Body of pancreas (tissue), 4 donors: ENCODE data around the gene ST6GALNAC6. TPM values are rescaled to one million over a fixed set of nuclear protein-coding genes. Genes with fewer than 3 reads are reported as not detected.

Experiments used
- ATAC-seq: fragments of 150-250 bp; one replicate; pipeline ENCODE4 v1.9.1; 2016
- DNase-seq, 4 donors: peaks; one replicate each; pipeline ENCODE4 v3.0.0-alpha.2; 2019
- H3K27ac ChIP-seq, 4 donors: fragments of 200-600 bp; sonication (generic); 1 replicate in 3 of 4; 2 replicates in 1 of 4; pipeline versions ENCODE4 v1.5.1 to v1.6.1; 2016 to 2019; ENCODE audit warnings: mild to moderate bottlenecking in 1 of 4, mixed read lengths in 1 of 4, moderate library complexity in 1 of 4
- H3K27me3 ChIP-seq, 2 donors: fragments of 200-600 bp; sonication (generic); one replicate each; pipeline ENCODE4 v1.6.0; 2016; ENCODE audit warnings: mild to moderate bottlenecking in 1 of 2
- H3K36me3 ChIP-seq, 2 donors: fragments of 200-600 bp; sonication (generic); replicated peaks in 1 of 2; 2 replicates each; pipeline ENCODE4 v1.5.1; 2016; ENCODE audit warnings: low read depth in 2 of 2; ENCODE audit not compliant: insufficient read depth in 1 of 2
- H3K4me1 ChIP-seq: fragments of 200-600 bp; sonication (generic); one replicate; pipeline ENCODE4 v1.6.0; 2016
- H3K4me3 ChIP-seq, 2 donors: fragments of 200-600 bp; sonication (generic); 1 replicate in 1 of 2; 2 replicates in 1 of 2; pipeline ENCODE4 v1.5.1; 2016 to 2019
- H3K9me3 ChIP-seq, 3 donors: fragments of 200-600 bp; sonication (generic); 1 replicate in 2 of 3; 2 replicates in 1 of 3; pipeline ENCODE4 v1.5.1; 2016
- CTCF ChIP-seq, 7 experiments: fragments of 450-650 bp in 4 of 7; fragments of 200-600 bp in 3 of 7; sonication (generic) in 3 of 7; IDR thresholded peaks; one replicate each; pipeline ENCODE4 v1.5.1; 2016 to 2019; ENCODE audit warnings: antibody characterized with exemption in 7 of 7
- POLR2A ChIP-seq, 3 donors: fragments of 450-650 bp; IDR thresholded peaks; one replicate each; pipeline ENCODE4 v1.6.1; 2016; ENCODE audit warnings: antibody characterized with exemption in 3 of 3, mild to moderate bottlenecking in 2 of 3
- WGBS, 2 donors: methylation state at CpG; one replicate each; pipeline ENCODE4 v1.1.5; 2017; 5-methylcytosine and 5-hydroxymethylcytosine counted together
- intact Hi-C: fragments of 100-400 bp; cut with DNase I; formaldehyde crosslinking; loops from one replicate; pipeline ENCODE4 v1.15.1; 2023
- total RNA-seq, 2 donors: library from RNA; depleted of rRNA; stranded (reverse); fragments of >200 nt; gene quantifications; one replicate each; pipeline ENCODE4 v1.1.0, GENCODE V29; 2016

ST6GALNAC6 gene
- total RNA-seq, 2 donors from 2014 or later = 46.1 to 66.7 TPM

GRCh38 chr9:127923771-127924170 lies 24.4 kb upstream of the ST6GALNAC6 start:
- no peak for ATAC-seq
- Histone ChIP-seq H3K36me3 (no peaks in the 10 kb centered on the region), H3K4me1 (peaks cover 41% of the 10 kb centered on the region), H3K9me3 (no peaks in the 10 kb centered on the region), H3K27ac (no peak overlapping the region), H3K4me3 (no peak overlapping the region), H3K27me3 (no peaks in the 10 kb centered on the region)
- no peak for TF ChIP-seq CTCF (IDR thresholded peaks at IDR 0.05)
- no peak for TF ChIP-seq POLR2A (IDR thresholded peaks at IDR 0.05)
- WGBS, 2 donors = 84% methylated on average over 8 of the region's 8 CpGs
- intact Hi-C loops = loop anchor here (5.0 kb wide), 2 partner anchors 191 to 331 kb away; no protein-coding TSS in a partner anchor
- no peak for DNase-seq

- no peaks in the 10 kb centered on the region for H3K27me3 ChIP-seq
- intact Hi-C loops = loop anchor here (5.0 kb wide), 2 partner anchors 191 to 331 kb away; no protein-coding TSS in a partner anchor
- WGBS, 2 donors = 60 to 70% methylated on average over 4 to 6 of the region's 6 CpGs
- H3K27ac ChIP-seq = no peak overlapping the region
- ATAC-seq (no peak), DNase-seq (no peak)
- no peak overlapping the region for H3K4me3 ChIP-seq
- H3K4me1 ChIP-seq = peaks cover 44% of the 10 kb centered on the region
- no peaks in the 10 kb centered on the region for H3K9me3 ChIP-seq
- TF ChIP-seq POLR2A (IDR thresholded peaks at IDR 0.05) (no peak), CTCF (IDR thresholded peaks at IDR 0.05) (no peak)
- no peaks in the 10 kb centered on the region for H3K36me3 ChIP-seq
These were observed 23.6 kb upstream of the ST6GALNAC6 start for GRCh38 chr9:127923046-127923445.

- DNase-seq (peak; percentile 66 to 79 (median 76)), ATAC-seq (peak; percentile 27)
- Histone ChIP-seq H3K27me3 (no peaks in the 10 kb centered on the region), H3K4me1 (peaks cover 41% of the 10 kb centered on the region), H3K27ac (no peak overlapping the region), H3K9me3 (no peaks in the 10 kb centered on the region), H3K4me3 (no peak overlapping the region), H3K36me3 (no peaks in the 10 kb centered on the region)
- WGBS, 2 donors = 10 to 12% methylated on average over 21 to 45 of the region's 45 CpGs
- intact Hi-C loops = loop anchor here (5.0 kb wide), 2 partner anchors 189 to 329 kb away; no protein-coding TSS in a partner anchor
- TF ChIP-seq POLR2A (IDR thresholded peaks at IDR 0.05) (no peak), CTCF (IDR thresholded peaks at IDR 0.05) (peak; percentile 93 to 96 (median 94))
These were observed 22.2 kb upstream of the ST6GALNAC6 start for GRCh38 chr9:127921557-127922120.

GRCh38 chr9:127920794-127921193 lies 21.4 kb upstream of the ST6GALNAC6 start:
- H3K36me3 ChIP-seq = no peaks in the 10 kb centered on the region

More at GRCh38 chr9:127920794-127921193, 21.4 kb upstream of the ST6GALNAC6 start:
- H3K27me3 ChIP-seq = no peaks in the 10 kb centered on the region
- no peak overlapping the region for H3K27ac ChIP-seq
- no peak for TF ChIP-seq CTCF (IDR thresholded peaks at IDR 0.05)
- TF ChIP-seq POLR2A (IDR thresholded peaks at IDR 0.05) = no peak
- intact Hi-C loops = loop anchor here (5.0 kb wide), 2 partner anchors 188 to 328 kb away; no protein-coding TSS in a partner anchor
- H3K4me3 ChIP-seq = no peak overlapping the region
- 73 to 74% methylated on average over 7 of the region's 7 CpGs for WGBS, 2 donors
- H3K9me3 ChIP-seq = no peaks in the 10 kb centered on the region
- H3K4me1 ChIP-seq = peaks cover 49% of the 10 kb centered on the region
- DNase-seq (no peak), ATAC-seq (no peak)
